ENCODE data around the gene TMEM63A. TPM values are rescaled to one million over a fixed set of nuclear protein-coding genes. Genes with fewer than 3 reads are reported as not detected.
"Not testable (repeated sequence)": the region's sequence is repeated elsewhere in the genome, so short reads cannot be mapped to it uniquely, and the experiment has no call there.

The TMEM63A gene
- polyA plus RNA-seq, 1 of the 3 experiments (the other 2 are of a cell fraction), result 13.5 TPM

DNA sequence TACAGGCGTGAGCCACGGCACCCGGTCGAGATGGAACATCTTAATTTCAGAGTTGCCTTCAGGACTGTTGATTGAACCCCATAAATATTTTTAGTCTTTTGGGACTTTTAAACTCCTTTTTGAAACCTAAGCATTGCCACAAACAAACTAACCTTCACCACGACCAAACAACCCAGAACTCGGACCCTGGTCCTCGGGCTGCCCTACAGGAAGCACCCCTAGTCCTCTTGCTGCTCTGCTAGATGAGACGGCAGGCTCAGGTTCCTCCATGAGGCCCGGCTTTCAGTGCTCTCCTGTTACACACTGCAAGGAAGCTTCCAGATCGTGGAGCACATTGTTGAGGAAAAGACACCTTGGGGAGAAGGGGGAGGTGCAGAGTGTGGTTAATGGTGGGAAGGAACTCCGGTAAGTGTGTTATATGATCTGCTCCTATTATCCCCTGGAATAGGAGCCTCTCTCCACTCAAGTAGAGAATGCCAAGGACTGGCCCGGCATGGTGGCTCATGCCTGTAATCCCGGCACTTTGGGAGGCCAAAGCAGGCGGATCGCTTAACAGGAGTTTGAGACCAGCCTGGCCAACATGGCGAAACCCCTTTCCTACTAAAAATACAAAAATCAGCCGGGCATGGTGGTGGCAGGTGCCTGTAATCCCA is 66.5 kb downstream of the TMEM63A start:
- Histone ChIP-seq H3F3A (replicated peaks; ENCODE audit: insufficient read depth) (peaks cover 3% of the 10 kb centered on the region), H3K4me2 (no peak overlapping the region), H3K4me1 (ENCODE audit: control insufficient read depth in 1 of 2, insufficient read depth in 2 of 2, low read depth in 1 of 2, low read length in 1 of 2) (peaks cover 21 to 29% of the 10 kb centered on the region in 2 experiments), H3K36me3 (replicated peaks in 1 of 2; ENCODE audit: control insufficient read depth in 1 of 2, insufficient read depth in 2 of 2, low read length in 1 of 2) (peaks cover 0 to 5% of the 10 kb centered on the region in 2 experiments), H3K9me3 (no peaks in the 10 kb centered on the region), H3K9ac (no peak overlapping the region), H4K20me1 (ENCODE audit: insufficient read depth) (no peaks in the 10 kb centered on the region), H3K79me2 (ENCODE audit: insufficient read depth) (peaks cover 4% of the 10 kb centered on the region; the same call in 1 of the 2 replicates), H2AFZ (ENCODE audit: low read depth) (no peak overlapping the region), H3K27ac (ENCODE audit: low read depth in 2 of 2, low read length in 1 of 2) (no peak overlapping the region), H3K9me2 (no peaks in the 10 kb centered on the region), H3K4me3 (ENCODE audit: low read depth in 2 of 2, low read length in 1 of 2) (no peak overlapping the region), H3K27me3 (ENCODE audit: insufficient read depth) (no peaks in the 10 kb centered on the region)
- POLR2A ChIA-PET, result no interaction called here
- TF ChIP-seq RAD21 (IDR thresholded peaks at IDR 0.05; ENCODE audit: low read length), result no peak
- no peak for TF ChIP-seq POLR2AphosphoS5 (IDR thresholded peaks at IDR 0.05; ENCODE audit: low read depth, low read length)
- TF ChIP-seq, protein P1, sequence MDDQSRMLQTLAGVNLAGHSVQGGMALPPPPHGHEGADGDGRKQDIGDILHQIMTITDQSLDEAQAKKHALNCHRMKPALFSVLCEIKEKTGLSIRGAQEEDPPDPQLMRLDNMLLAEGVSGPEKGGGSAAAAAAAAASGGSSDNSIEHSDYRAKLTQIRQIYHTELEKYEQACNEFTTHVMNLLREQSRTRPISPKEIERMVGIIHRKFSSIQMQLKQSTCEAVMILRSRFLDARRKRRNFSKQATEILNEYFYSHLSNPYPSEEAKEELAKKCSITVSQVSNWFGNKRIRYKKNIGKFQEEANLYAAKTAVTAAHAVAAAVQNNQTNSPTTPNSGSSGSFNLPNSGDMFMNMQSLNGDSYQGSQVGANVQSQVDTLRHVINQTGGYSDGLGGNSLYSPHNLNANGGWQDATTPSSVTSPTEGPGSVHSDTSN (IDR thresholded peaks at IDR 0.05), result no peak
- TF ChIP-seq FOXJ3 (CRISPR knock-in tag; IDR thresholded peaks at IDR 0.05), result no peak
- TF ChIP-seq JUND (IDR thresholded peaks at IDR 0.05), result no peak
- TF ChIP-seq, protein P2, sequence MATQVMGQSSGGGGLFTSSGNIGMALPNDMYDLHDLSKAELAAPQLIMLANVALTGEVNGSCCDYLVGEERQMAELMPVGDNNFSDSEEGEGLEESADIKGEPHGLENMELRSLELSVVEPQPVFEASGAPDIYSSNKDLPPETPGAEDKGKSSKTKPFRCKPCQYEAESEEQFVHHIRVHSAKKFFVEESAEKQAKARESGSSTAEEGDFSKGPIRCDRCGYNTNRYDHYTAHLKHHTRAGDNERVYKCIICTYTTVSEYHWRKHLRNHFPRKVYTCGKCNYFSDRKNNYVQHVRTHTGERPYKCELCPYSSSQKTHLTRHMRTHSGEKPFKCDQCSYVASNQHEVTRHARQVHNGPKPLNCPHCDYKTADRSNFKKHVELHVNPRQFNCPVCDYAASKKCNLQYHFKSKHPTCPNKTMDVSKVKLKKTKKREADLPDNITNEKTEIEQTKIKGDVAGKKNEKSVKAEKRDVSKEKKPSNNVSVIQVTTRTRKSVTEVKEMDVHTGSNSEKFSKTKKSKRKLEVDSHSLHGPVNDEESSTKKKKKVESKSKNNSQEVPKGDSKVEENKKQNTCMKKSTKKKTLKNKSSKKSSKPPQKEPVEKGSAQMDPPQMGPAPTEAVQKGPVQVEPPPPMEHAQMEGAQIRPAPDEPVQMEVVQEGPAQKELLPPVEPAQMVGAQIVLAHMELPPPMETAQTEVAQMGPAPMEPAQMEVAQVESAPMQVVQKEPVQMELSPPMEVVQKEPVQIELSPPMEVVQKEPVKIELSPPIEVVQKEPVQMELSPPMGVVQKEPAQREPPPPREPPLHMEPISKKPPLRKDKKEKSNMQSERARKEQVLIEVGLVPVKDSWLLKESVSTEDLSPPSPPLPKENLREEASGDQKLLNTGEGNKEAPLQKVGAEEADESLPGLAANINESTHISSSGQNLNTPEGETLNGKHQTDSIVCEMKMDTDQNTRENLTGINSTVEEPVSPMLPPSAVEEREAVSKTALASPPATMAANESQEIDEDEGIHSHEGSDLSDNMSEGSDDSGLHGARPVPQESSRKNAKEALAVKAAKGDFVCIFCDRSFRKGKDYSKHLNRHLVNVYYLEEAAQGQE (IDR thresholded peaks at IDR 0.05; ENCODE audit: low read depth, low read length), result no peak
- no peak for TF ChIP-seq TCF12 (IDR thresholded peaks at IDR 0.05)
- TF ChIP-seq, protein P3, sequence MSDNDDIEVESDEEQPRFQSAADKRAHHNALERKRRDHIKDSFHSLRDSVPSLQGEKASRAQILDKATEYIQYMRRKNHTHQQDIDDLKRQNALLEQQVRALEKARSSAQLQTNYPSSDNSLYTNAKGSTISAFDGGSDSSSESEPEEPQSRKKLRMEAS (IDR thresholded peaks at IDR 0.05; ENCODE audit: low read depth), result no peak
- TF ChIP-seq RXRA (IDR thresholded peaks at IDR 0.05; ENCODE audit: borderline replicate concordance, low read depth), result no peak
- DNase-seq, result no peak
- 90% methylated on average over 17 of the region's 17 CpGs for whole genome bisulfite sequencing (ENCODE audit: low lambda C conversion rate)
- CTCF ChIA-PET, result interaction anchor here (1.1 to 1.9 kb wide), 2 partner anchors 61 to 341 kb away, joined by 3 to 8 read pairs; no protein-coding TSS in a partner anchor

DNA sequence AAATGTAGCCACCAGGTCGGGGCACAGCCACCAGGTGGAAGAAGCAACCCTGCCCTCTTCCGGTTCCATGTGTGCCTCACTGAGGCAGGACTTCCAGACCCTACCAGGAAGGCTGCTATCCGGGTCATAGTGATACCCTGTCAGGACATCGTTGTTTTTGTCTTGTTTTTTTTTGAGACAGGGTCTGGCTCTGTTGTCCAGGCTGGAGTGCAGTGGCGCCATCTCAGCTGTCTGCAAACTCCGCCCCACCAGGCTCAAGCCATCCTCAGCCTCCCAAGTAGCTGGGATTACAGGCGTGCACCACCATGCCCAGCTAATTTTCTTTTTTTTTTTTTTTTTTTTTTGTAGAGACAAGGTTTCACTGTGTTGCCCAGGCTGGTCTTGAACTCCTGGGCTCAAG is 67.1 kb downstream of the TMEM63A start:
- POLR2A ChIA-PET; H3F3A ChIP-seq (replicated peaks; ENCODE audit: insufficient read depth); DNase-seq; H3K36me3 ChIP-seq (replicated peaks in 1 of 2; ENCODE audit: control insufficient read depth in 1 of 2, insufficient read depth in 2 of 2, low read length in 1 of 2); H2AFZ ChIP-seq (ENCODE audit: low read depth); H3K4me2 ChIP-seq; H3K27me3 ChIP-seq (ENCODE audit: insufficient read depth); H3K9me2 ChIP-seq; H3K79me2 ChIP-seq (ENCODE audit: insufficient read depth); H4K20me1 ChIP-seq (ENCODE audit: insufficient read depth); H3K9me3 ChIP-seq; H3K27ac ChIP-seq (ENCODE audit: low read depth in 2 of 2, low read length in 1 of 2); H3K4me3 ChIP-seq (ENCODE audit: low read depth in 2 of 2, low read length in 1 of 2); H3K9ac ChIP-seq: not testable (repeated sequence)
- H3K4me1 ChIP-seq (ENCODE audit: control insufficient read depth in 1 of 2, insufficient read depth in 2 of 2, low read depth in 1 of 2, low read length in 1 of 2), result peaks cover 21 to 29% of the 10 kb centered on the region in 2 experiments
- 97% methylated on average over 7 of the region's 7 CpGs for WGBS (ENCODE audit: low lambda C conversion rate)
- CTCF ChIA-PET, result interaction anchor here (1.9 kb wide), 1 partner anchor 340 kb away, joined by 8 read pairs; no protein-coding TSS in a partner anchor

Measured in SK-N-SH (cell line).